SH-SY5Y (cell line): ENCODE data around the gene YY1.

ENCODE experiments used
- GATA2 ChIP-seq: IDR thresholded peaks from 2 replicates; pipeline ENCODE4 v1.6.1; 2011; ENCODE audit warnings: mild to moderate bottlenecking, low read depth, low read length
- GATA3 ChIP-seq: IDR thresholded peaks from 2 replicates; pipeline ENCODE4 v1.6.1; 2011; ENCODE audit warnings: low read depth, mild to moderate bottlenecking, low read length, moderate library complexity

DNA sequence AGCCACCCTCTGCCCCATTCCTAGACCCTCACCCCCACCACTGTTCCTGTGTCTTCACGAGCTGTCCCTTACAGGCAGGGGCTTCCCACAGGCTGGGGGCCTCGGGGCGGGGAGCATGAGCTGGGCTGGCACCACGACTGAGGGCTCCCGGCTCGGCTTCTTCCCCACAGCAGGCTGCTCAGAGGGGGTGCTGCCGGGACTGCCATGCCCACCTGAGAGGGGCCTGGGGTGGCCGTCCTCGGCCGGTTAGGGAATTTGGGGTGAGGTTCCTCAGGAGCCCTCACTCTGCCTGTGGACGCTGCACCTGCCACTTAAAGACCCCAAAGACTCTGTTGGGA is 91.0 kb downstream of the YY1 start:
- TF ChIP-seq GATA3 (no peak), GATA2 (no peak)
